HG03039 (cell line): Measurements from ENCODE around the gene PGP.
"Not testable (repeated sequence)": the region's sequence is repeated elsewhere in the genome, so short reads cannot be mapped to it uniquely, and the experiment has no call there.

Experiments used
- ATAC-seq: cut with Tn5 transposase; IDR thresholded peaks from one replicate; pipeline ENCODE4 v1.9.1; 2021; ENCODE audit warnings: mild to moderate bottlenecking, moderate library complexity; ENCODE audit not compliant: unreplicated experiment

The PGP gene

GRCh38 chr16:2223221-2223941 lies 8.7 kb upstream of the PGP start, which contains the start of gene E4F1:
E4F1 (plus strand) TSS chr16:2223591; CDS start chr16:2223614, 23 bp downstream.
- peak; percentile 81 for ATAC-seq

GRCh38 chr16:2216330-2216729 lies 1.7 kb upstream of the PGP start:
- no peak for ATAC-seq

GRCh38 chr16:2213817-2214718 lies 572 bp downstream of the PGP start:
- peak; percentile 0 for ATAC-seq

GRCh38 chr16:2212362-2213324 lies 2.0 kb downstream of the PGP start:
- no peak for ATAC-seq

- ATAC-seq, result no peak
Observed at GRCh38 chr16:2211923-2212347, 2.7 kb downstream of the PGP start.

GRCh38 chr16:2210386-2211365 lies 4.0 kb downstream of the PGP start, which contains the start of gene BRICD5:
BRICD5 (minus strand) TSS chr16:2210863; CDS start chr16:2210833, 30 bp downstream.
- ATAC-seq, result no peak

- no peak for ATAC-seq
Observed at GRCh38 chr16:2210009-2210332, 4.7 kb downstream of the PGP start.

- no peak for ATAC-seq
Observed at GRCh38 chr16:2209258-2210008, 5.2 kb downstream of the PGP start.

- ATAC-seq, result no peak
Observed at GRCh38 chr16:2208772-2209171, 5.9 kb downstream of the PGP start.

- ATAC-seq, result no peak
Observed at GRCh38 chr16:2208308-2208707, 6.3 kb downstream of the PGP start.

GRCh38 chr16:2207872-2208271 lies 6.8 kb downstream of the PGP start:
- ATAC-seq, result no peak

GRCh38 chr16:2206780-2207433 lies 7.7 kb downstream of the PGP start:
- ATAC-seq, result no peak

- ATAC-seq, result no peak
Observed at GRCh38 chr16:2206420-2206779, 8.2 kb downstream of the PGP start.

GRCh38 chr16:2205967-2206313 lies 8.7 kb downstream of the PGP start:
- ATAC-seq, result peak; percentile 2

- peak; percentile 68 for ATAC-seq
Observed at GRCh38 chr16:2205104-2205966, 9.3 kb downstream of the PGP start, which contains the start of gene MLST8. MLST8 (plus strand) TSS chr16:2205454; CDS start chr16:2206086, 632 bp downstream.

- ATAC-seq, result no peak
Observed at GRCh38 chr16:2204416-2205103, 10.1 kb downstream of the PGP start.

GRCh38 chr16:2203119-2203688 lies 11.4 kb downstream of the PGP start:
- not testable (repeated sequence) for ATAC-seq
